ENCODE data around the gene STX4.

Gene STX4

GRCh38 chr16:31032736-31033708 is at the start of gene STX4:
Gene STX4 (plus strand): TSS chr16:31033558. CDS start chr16:31033806, 248 bp downstream.
- H3K36me3 ChIP-seq, result no peaks in the 10 kb centered on the region
- no peaks in the 10 kb centered on the region for H3K27me3 ChIP-seq (ENCODE audit: insufficient read depth, low read depth, severe bottlenecking)
- peak; percentile 96 for DNase-seq
- H3K4me3 ChIP-seq (ENCODE audit: low read depth, low read length), result peak within 1 kb of the TSS; percentile 81
- no peaks in the 10 kb centered on the region for H3K9me3 ChIP-seq (ENCODE audit: severe bottlenecking)
- peak within 1 kb of the TSS; percentile 71 for H3K27ac ChIP-seq
- no peak for TF ChIP-seq CTCF (IDR thresholded peaks at IDR 0.05; ENCODE audit: low read depth, low read length)

GRCh38 chr16:30983898-30984610 is 49.3 kb upstream of the STX4 start:
- H3K36me3 ChIP-seq, result peaks cover 57% of the 10 kb centered on the region

GRCh38 chr16:30984669-30985400 is 48.5 kb upstream of the STX4 start, which contains the start of gene HSD3B7:
Gene HSD3B7 (plus strand): TSS chr16:30985207. CDS start chr16:30985659, 452 bp downstream.
- peak within 1 kb of the TSS; percentile 83 for H3K27ac ChIP-seq
- H3K36me3 ChIP-seq, result peaks cover 52% of the 10 kb centered on the region
- peak within 1 kb of the TSS; percentile 30 for H3K4me3 ChIP-seq (ENCODE audit: low read depth, low read length)
- H3K9me3 ChIP-seq (ENCODE audit: severe bottlenecking), result no peaks in the 10 kb centered on the region
- peak; percentile 91 for TF ChIP-seq CTCF (IDR thresholded peaks at IDR 0.05; ENCODE audit: low read depth, low read length)
- no peaks in the 10 kb centered on the region for H3K27me3 ChIP-seq (ENCODE audit: insufficient read depth, low read depth, severe bottlenecking)
- DNase-seq, result peak; percentile 90

More at GRCh38 chr16:30983898-30984610, 49.3 kb upstream of the STX4 start:
- no peak for TF ChIP-seq CTCF (IDR thresholded peaks at IDR 0.05; ENCODE audit: low read depth, low read length)
- H3K9me3 ChIP-seq (ENCODE audit: severe bottlenecking), result no peaks in the 10 kb centered on the region
- no peak overlapping the region for H3K4me3 ChIP-seq (ENCODE audit: low read depth, low read length)
- H3K27ac ChIP-seq, result no peak overlapping the region
- no peak for DNase-seq
- no peaks in the 10 kb centered on the region for H3K27me3 ChIP-seq (ENCODE audit: insufficient read depth, low read depth, severe bottlenecking)

- TF ChIP-seq CTCF (IDR thresholded peaks at IDR 0.05; ENCODE audit: low read depth, low read length), result peak; percentile 72
- H3K9me3 ChIP-seq (ENCODE audit: severe bottlenecking), result no peaks in the 10 kb centered on the region
- no peaks in the 10 kb centered on the region for H3K27me3 ChIP-seq (ENCODE audit: insufficient read depth, low read depth, severe bottlenecking)
- H3K4me3 ChIP-seq (ENCODE audit: low read depth, low read length), result peak overlapping the region; percentile 30
- H3K27ac ChIP-seq, result peak overlapping the region; percentile 83
- H3K36me3 ChIP-seq, result peaks cover 45% of the 10 kb centered on the region
- peak; percentile 90 for DNase-seq
Observed at GRCh38 chr16:30985401-30986128, 47.8 kb upstream of the STX4 start.
